ENCODE data around the gene KCNC1. TPM values are rescaled to one million over a fixed set of nuclear protein-coding genes. Genes with fewer than 3 reads are reported as not detected.

KCNC1 gene
- total and polyA plus RNA-seq, 9 of the 15 experiments (the other 6 are each of a cell fraction or from before 2014, with no cell fraction given), result 0.05 to 0.08 TPM; not detected in 7

DNA sequence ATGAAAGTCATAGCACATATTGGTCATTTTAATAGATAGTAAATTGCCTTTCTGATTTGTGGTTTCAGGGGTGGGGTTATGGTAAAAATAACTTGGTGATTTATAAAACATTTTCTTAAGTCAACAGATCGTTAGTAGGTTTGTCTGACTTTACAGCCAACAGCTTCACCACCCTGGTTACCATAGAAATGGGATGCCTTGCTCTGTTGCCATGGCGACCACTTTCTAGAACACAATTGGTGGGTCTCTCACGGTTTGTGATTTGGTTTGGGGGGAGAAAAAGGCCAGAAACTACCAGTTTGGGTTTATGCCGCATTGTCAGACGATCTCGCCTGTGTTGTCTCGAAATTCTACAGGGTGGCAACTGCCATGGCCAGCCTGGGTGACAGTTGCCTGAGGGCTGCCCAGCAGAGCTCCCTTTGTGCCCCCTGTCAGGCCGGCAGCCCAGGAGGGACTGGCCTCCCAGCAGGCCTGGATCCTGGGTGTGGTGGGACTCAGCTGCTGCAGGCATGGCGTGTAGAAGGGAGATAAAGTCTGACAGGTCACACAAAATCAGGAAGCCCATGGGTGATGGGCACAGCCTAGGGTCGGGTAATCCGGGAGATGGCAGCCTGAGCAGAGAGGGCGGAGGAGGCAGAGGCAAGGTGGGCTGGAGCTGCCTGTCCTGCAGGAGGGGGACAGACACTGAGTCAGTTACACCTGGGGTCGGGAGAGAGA, 30.9 kb downstream of the KCNC1 start:
- in situ Hi-C loops (cut with MboI), result loop anchor here (5.0 kb wide), 1 partner anchor 212 kb away; no protein-coding TSS in a partner anchor
- TF ChIP-seq, protein P1, sequence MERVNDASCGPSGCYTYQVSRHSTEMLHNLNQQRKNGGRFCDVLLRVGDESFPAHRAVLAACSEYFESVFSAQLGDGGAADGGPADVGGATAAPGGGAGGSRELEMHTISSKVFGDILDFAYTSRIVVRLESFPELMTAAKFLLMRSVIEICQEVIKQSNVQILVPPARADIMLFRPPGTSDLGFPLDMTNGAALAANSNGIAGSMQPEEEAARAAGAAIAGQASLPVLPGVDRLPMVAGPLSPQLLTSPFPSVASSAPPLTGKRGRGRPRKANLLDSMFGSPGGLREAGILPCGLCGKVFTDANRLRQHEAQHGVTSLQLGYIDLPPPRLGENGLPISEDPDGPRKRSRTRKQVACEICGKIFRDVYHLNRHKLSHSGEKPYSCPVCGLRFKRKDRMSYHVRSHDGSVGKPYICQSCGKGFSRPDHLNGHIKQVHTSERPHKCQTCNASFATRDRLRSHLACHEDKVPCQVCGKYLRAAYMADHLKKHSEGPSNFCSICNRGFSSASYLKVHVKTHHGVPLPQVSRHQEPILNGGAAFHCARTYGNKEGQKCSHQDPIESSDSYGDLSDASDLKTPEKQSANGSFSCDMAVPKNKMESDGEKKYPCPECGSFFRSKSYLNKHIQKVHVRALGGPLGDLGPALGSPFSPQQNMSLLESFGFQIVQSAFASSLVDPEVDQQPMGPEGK (CRISPR knock-in tag; IDR thresholded peaks at IDR 0.05; ENCODE audit: borderline replicate concordance), result no peak
- no peak for TF ChIP-seq CREB5 (CRISPR knock-in tag; IDR thresholded peaks at IDR 0.05)
- no peak for TF ChIP-seq VEZF1 (CRISPR knock-in tag; IDR thresholded peaks at IDR 0.05)
- no peak for TF ChIP-seq GTF3C2 (IDR thresholded peaks at IDR 0.05; ENCODE audit: borderline replicate concordance, extremely low read depth, insufficient read length)
- no peak for TF ChIP-seq ZNF75A (CRISPR knock-in tag; IDR thresholded peaks at IDR 0.05)
- no peak for TF ChIP-seq ZNF121 (CRISPR knock-in tag; conservative IDR thresholded peaks at IDR 0.05)
- TF ChIP-seq PHB2 (IDR thresholded peaks at IDR 0.05; ENCODE audit: low read depth), result no peak
- TF ChIP-seq RCOR1 (IDR thresholded peaks at IDR 0.05; ENCODE audit: borderline replicate concordance in 1 of 2, low read depth in 2 of 2, low read length in 2 of 2), result peak in 1 of 2 experiments; percentile 76; a peak in 2 of 4 replicates
- TF ChIP-seq BMI1 (IDR thresholded peaks at IDR 0.05; ENCODE audit: low read length), result peak; percentile 41; the same call in 1 of the 2 replicates
- TF ChIP-seq NEUROD1 (IDR thresholded peaks at IDR 0.05; ENCODE audit: borderline replicate concordance, low read depth, low read length, partially characterized antibody), result no peak
- no peak for TF ChIP-seq MCM7 (IDR thresholded peaks at IDR 0.05)
- no peak for TF ChIP-seq ZNF436 (CRISPR knock-in tag; IDR thresholded peaks at IDR 0.05)
- no peak for TF ChIP-seq NCOR1 (IDR thresholded peaks at IDR 0.05)
- peak in 1 of 2 experiments; percentile 26; a peak in 2 of 4 replicates for TF ChIP-seq KDM1A (IDR thresholded peaks at IDR 0.05)

More for the DNA sequence above, 30.9 kb downstream of the KCNC1 start:
- no TSS peak for BruUV-seq (replicated peaks)
- DNase-seq (ENCODE audit: extremely low read depth in 1 of 4, low spot score in 3 of 4) (peak in 2 of 4 experiments; percentile 30 to 34), ATAC-seq (no peak), FAIRE-seq (no peak)
- H3K27ac ChIP-seq (ENCODE audit: extremely low read depth, low read depth, low read length), result no peak overlapping the region
- H2AFZ ChIP-seq (ENCODE audit: low read depth, low read length), result no peak overlapping the region
- WGBS (ENCODE audit: insufficient coverage, low coverage, missing lambda C conversion rate), result 0% methylated on average over 13 of the region's 13 CpGs
- H3K79me2 ChIP-seq (ENCODE audit: control insufficient read depth, insufficient read depth, low read length), result no peaks in the 10 kb centered on the region
- CTCF ChIA-PET (ENCODE audit: low intra/inter-chr PET ratio), result no interaction called here
- H3K27me3 ChIP-seq (ENCODE audit: control insufficient read depth in 2 of 2, insufficient read depth in 2 of 2, low read length in 2 of 2), result peaks cover 0 to 26% of the 10 kb centered on the region in 2 experiments; a peak in 3 of 5 replicates
- no peaks in the 10 kb centered on the region for H3K9me1 ChIP-seq (ENCODE audit: control insufficient read depth, insufficient read depth, low read length)
- no peak overlapping the region for H3K4me2 ChIP-seq (ENCODE audit: insufficient read depth, low read length)
- H3K9ac ChIP-seq (ENCODE audit: insufficient read depth in 1 of 2, low read depth in 2 of 2, low read length in 2 of 2), result no peak overlapping the region
- H3K4me3 ChIP-seq, result no peak overlapping the region
- H3K36me3 ChIP-seq (ENCODE audit: control insufficient read depth, insufficient read depth, low read length), result no peaks in the 10 kb centered on the region
- no peaks in the 10 kb centered on the region for H3K9me3 ChIP-seq (replicated peaks; ENCODE audit: control insufficient read depth, insufficient read depth, low read depth, low read length)
- peaks cover 9% of the 10 kb centered on the region; the same call in 1 of the 2 replicates for H4K20me1 ChIP-seq (replicated peaks; ENCODE audit: control insufficient read depth, insufficient read depth, low read length)
- peaks cover 4 to 12% of the 10 kb centered on the region in 2 experiments; a peak in 3 of 5 replicates for H3K4me1 ChIP-seq (replicated peaks in 1 of 2; ENCODE audit: control insufficient read depth in 2 of 2, insufficient read depth in 2 of 2, low read length in 2 of 2)
- intact Hi-C loops (cut with micrococcal nuclease), result no loop called here
- POLR2A ChIA-PET, result no interaction called here

All from K562 (cell line).